Body of pancreas (tissue), 4 donors: Measurements from ENCODE around the gene PAM. TPM values are rescaled to one million over a fixed set of nuclear protein-coding genes. Genes with fewer than 3 reads are reported as not detected.
"Not testable (repeated sequence)": the region's sequence is repeated elsewhere in the genome, so short reads cannot be mapped to it uniquely, and the experiment has no call there.

ENCODE experiments used
- ATAC-seq: fragments of 150-250 bp; one replicate; pipeline ENCODE4 v1.9.1; 2016
- DNase-seq, 4 donors: peaks; one replicate each; pipeline ENCODE4 v3.0.0-alpha.2; 2019
- H3K27ac ChIP-seq, 4 donors: fragments of 200-600 bp; sonication (generic); 1 replicate in 3 of 4; 2 replicates in 1 of 4; pipeline versions ENCODE4 v1.5.1 to v1.6.1; 2016 to 2019; ENCODE audit warnings: mild to moderate bottlenecking in 1 of 4, mixed read lengths in 1 of 4, moderate library complexity in 1 of 4
- H3K27me3 ChIP-seq, 2 donors: fragments of 200-600 bp; sonication (generic); one replicate each; pipeline ENCODE4 v1.6.0; 2016; ENCODE audit warnings: mild to moderate bottlenecking in 1 of 2
- H3K36me3 ChIP-seq, 2 donors: fragments of 200-600 bp; sonication (generic); replicated peaks in 1 of 2; 2 replicates each; pipeline ENCODE4 v1.5.1; 2016; ENCODE audit warnings: low read depth in 2 of 2; ENCODE audit not compliant: insufficient read depth in 1 of 2
- H3K4me1 ChIP-seq: fragments of 200-600 bp; sonication (generic); one replicate; pipeline ENCODE4 v1.6.0; 2016
- H3K4me3 ChIP-seq, 2 donors: fragments of 200-600 bp; sonication (generic); 1 replicate in 1 of 2; 2 replicates in 1 of 2; pipeline ENCODE4 v1.5.1; 2016 to 2019
- H3K9me3 ChIP-seq, 3 donors: fragments of 200-600 bp; sonication (generic); 1 replicate in 2 of 3; 2 replicates in 1 of 3; pipeline ENCODE4 v1.5.1; 2016
- CTCF ChIP-seq, 7 experiments: fragments of 450-650 bp in 4 of 7; fragments of 200-600 bp in 3 of 7; sonication (generic) in 3 of 7; IDR thresholded peaks; one replicate each; pipeline ENCODE4 v1.5.1; 2016 to 2019; ENCODE audit warnings: antibody characterized with exemption in 7 of 7
- POLR2A ChIP-seq, 3 donors: fragments of 450-650 bp; IDR thresholded peaks; one replicate each; pipeline ENCODE4 v1.6.1; 2016; ENCODE audit warnings: antibody characterized with exemption in 3 of 3, mild to moderate bottlenecking in 2 of 3
- WGBS, 2 donors: methylation state at CpG; one replicate each; pipeline ENCODE4 v1.1.5; 2017; 5-methylcytosine and 5-hydroxymethylcytosine counted together
- intact Hi-C: fragments of 100-400 bp; cut with DNase I; formaldehyde crosslinking; loops from one replicate; pipeline ENCODE4 v1.15.1; 2023
- total RNA-seq, 2 donors: library from RNA; depleted of rRNA; stranded (reverse); fragments of >200 nt; gene quantifications; one replicate each; pipeline ENCODE4 v1.1.0, GENCODE V29; 2016

The PAM gene
- total RNA-seq, 2 donors from 2014 or later: 75.2 to 111 TPM

DNA sequence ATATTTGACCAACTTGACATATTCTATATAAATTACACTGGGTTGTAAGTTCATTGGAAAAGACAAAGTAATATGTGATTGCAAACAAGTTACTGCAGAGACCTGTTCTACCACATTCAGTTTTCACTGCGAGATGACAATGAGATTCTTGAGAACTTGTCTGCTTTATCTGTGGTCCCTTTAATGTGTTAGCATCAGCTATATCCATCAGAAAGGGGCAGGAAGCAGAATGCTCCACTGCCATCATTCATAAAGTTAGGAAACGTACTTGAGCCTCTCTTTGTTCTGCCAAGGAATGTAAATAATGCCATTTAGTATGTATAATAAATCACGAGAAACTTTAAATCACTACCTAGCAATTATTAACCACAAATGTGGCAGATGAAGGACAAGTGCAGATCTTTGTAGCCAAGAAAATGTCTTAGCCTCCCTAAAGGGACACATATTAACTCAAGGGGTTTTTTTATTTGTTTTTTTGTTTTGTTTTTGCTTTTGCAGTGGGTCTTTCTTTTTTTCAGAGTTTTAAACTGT lies 305.4 kb downstream of the PAM start:
- WGBS, 2 donors: 7 to 10% methylated on average over 3 of the region's 3 CpGs
- TF ChIP-seq POLR2A (IDR thresholded peaks at IDR 0.05) (no peak), CTCF (IDR thresholded peaks at IDR 0.05) (no peak)
- H3K27me3 ChIP-seq: no peaks in the 10 kb centered on the region
- intact Hi-C loops: no loop called here
- peaks cover 18% of the 10 kb centered on the region for H3K4me1 ChIP-seq
- ATAC-seq (no peak), DNase-seq (no peak)
- no peak overlapping the region for H3K27ac ChIP-seq
- no peak overlapping the region for H3K4me3 ChIP-seq
- H3K9me3 ChIP-seq: no peaks in the 10 kb centered on the region
- H3K36me3 ChIP-seq: no peaks in the 10 kb centered on the region

- Histone ChIP-seq H3K9me3 (no peaks in the 10 kb centered on the region), H3K27me3 (no peaks in the 10 kb centered on the region), H3K4me3 (no peak overlapping the region), H3K4me1 (peaks cover under 1% of the 10 kb centered on the region), H3K27ac (no peak overlapping the region), H3K36me3 (no peaks in the 10 kb centered on the region)
- intact Hi-C loops: no loop called here
- no peak for ATAC-seq
- 54 to 55% methylated on average over 1 of the region's 1 CpG for WGBS, 2 donors
- TF ChIP-seq POLR2A (IDR thresholded peaks at IDR 0.05) (no peak), CTCF (IDR thresholded peaks at IDR 0.05) (no peak)
- no peak for DNase-seq
Measured at GRCh38 chr5:103066326-103066725, 311.2 kb downstream of the PAM start.

DNA sequence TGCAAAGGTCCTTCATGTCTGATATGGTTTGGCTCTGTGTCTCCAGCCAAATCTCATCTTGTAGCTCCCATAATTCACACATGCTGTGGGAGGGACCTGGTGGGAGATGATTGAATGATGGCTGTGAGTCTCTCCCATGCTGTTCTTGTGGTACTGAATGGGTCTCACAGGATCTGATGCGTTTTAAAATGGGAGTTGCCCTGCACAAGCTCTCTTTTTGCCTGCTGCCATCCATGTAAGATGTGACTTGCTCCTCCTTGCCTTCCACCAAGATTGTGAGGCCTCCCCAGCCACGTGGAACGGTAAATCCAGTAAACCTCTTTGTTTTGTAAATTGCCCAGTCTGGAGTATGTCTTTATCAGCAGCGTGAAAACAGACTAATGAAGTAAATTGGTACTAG lies 318.4 kb downstream of the PAM start:
- DNase-seq, H3K4me3 ChIP-seq, ATAC-seq, H3K36me3 ChIP-seq, intact Hi-C loops, H3K27me3 ChIP-seq, H3K4me1 ChIP-seq, H3K27ac ChIP-seq: not testable (repeated sequence)
- H3K9me3 ChIP-seq: peaks cover 0 to 28% (median 0%) of the 10 kb centered on the region in 3 donors
- WGBS, 2 donors: 69 to 70% methylated on average over 4 of the region's 4 CpGs

GRCh38 chr5:103075442-103075841 lies 320.3 kb downstream of the PAM start:
- peaks cover 0 to 46% (median 0%) of the 10 kb centered on the region in 3 donors for H3K9me3 ChIP-seq
- intact Hi-C loops: no loop called here
- 86 to 91% methylated on average over 4 of the region's 4 CpGs for WGBS, 2 donors

More at GRCh38 chr5:103075442-103075841, 320.3 kb downstream of the PAM start:
- DNase-seq: no peak
- Histone ChIP-seq H3K4me1 (no peaks in the 10 kb centered on the region), H3K27me3 (no peaks in the 10 kb centered on the region), H3K27ac (no peak overlapping the region), H3K4me3 (no peak overlapping the region), H3K36me3 (no peaks in the 10 kb centered on the region)
- ATAC-seq: no peak
- TF ChIP-seq POLR2A (IDR thresholded peaks at IDR 0.05): no peak
- no peak for TF ChIP-seq CTCF (IDR thresholded peaks at IDR 0.05)
